Neural progenitor cell (in vitro differentiated cells): ENCODE measurements around the gene PIK3C2B. TPM values are rescaled to one million over a fixed set of nuclear protein-coding genes. Genes with fewer than 3 reads are reported as not detected.
A peak's percentile ranks its signal among the peaks of the same experiment; 100 is the strongest.

Source experiments
- DNase-seq: peaks from one replicate; pipeline ENCODE4 v3.0.0-alpha.2; 2016; ENCODE audit warnings: low spot score
- H2AFZ ChIP-seq: fragments of 200-600 bp; sonication (generic); replicated peaks from 2 replicates; pipeline ENCODE4 v1.6.1; 2016; ENCODE audit warnings: antibody characterized with exemption
- H3F3A ChIP-seq: fragments of 200-600 bp; sonication (generic); 2 replicates; pipeline ENCODE4 v1.6.1; 2016; ENCODE audit warnings: antibody characterized with exemption, low read depth
- H3K27ac ChIP-seq: fragments of 200-600 bp; sonication (generic); 2 replicates; pipeline ENCODE4 v1.5.1; 2016; ENCODE audit warnings: mild to moderate bottlenecking
- H3K27me3 ChIP-seq: fragments of 200-600 bp; sonication (generic); 2 replicates; pipeline ENCODE4 v1.6.1; 2016; ENCODE audit warnings: mild to moderate bottlenecking, moderate library complexity
- H3K36me3 ChIP-seq: fragments of 200-600 bp; sonication (generic); 2 replicates; pipeline ENCODE4 v1.5.1; 2016
- H3K4me1 ChIP-seq: fragments of 200-600 bp; sonication (generic); 2 replicates; pipeline ENCODE4 v1.6.1; 2016; ENCODE audit warnings: mixed run types
- H3K4me2 ChIP-seq: fragments of 200-600 bp; sonication (generic); 2 replicates; pipeline ENCODE4 v1.6.1; 2016
- H3K4me3 ChIP-seq: fragments of 200-600 bp; sonication (generic); 2 replicates; pipeline ENCODE4 v1.5.1; 2016
- H3K79me2 ChIP-seq: fragments of 200-600 bp; sonication (generic); 2 replicates; pipeline ENCODE4 v1.6.1; 2016; ENCODE audit warnings: low read depth
- H3K9ac ChIP-seq: fragments of 200-600 bp; sonication (generic); 2 replicates; pipeline ENCODE4 v1.6.1; 2016
- H3K9me3 ChIP-seq: fragments of 200-600 bp; sonication (generic); 2 replicates; pipeline ENCODE4 v1.5.1; 2016; ENCODE audit warnings: low read depth
- H4K20me1 ChIP-seq: fragments of 200-600 bp; sonication (generic); 2 replicates; pipeline ENCODE4 v1.6.1; 2016; ENCODE audit warnings: low read depth
- H3K27ac Mint-ChIP-seq: 3 replicates; pipeline ENCODE4 v1.8.0; 2021; ENCODE audit warnings: mixed read lengths
- H3K27me3 Mint-ChIP-seq: 2 replicates; pipeline ENCODE4 v1.8.0; 2022; ENCODE audit warnings: low read depth, mild to moderate bottlenecking, inconsistent platforms, moderate library complexity, mixed read lengths; ENCODE audit not compliant: insufficient read depth
- H3K36me3 Mint-ChIP-seq: 3 replicates; pipeline ENCODE4 v1.8.0; 2021; ENCODE audit warnings: mixed read lengths
- H3K4me1 Mint-ChIP-seq: 3 replicates; pipeline ENCODE4 v1.8.0; 2021; ENCODE audit warnings: mixed read lengths
- H3K4me3 Mint-ChIP-seq: 3 replicates; pipeline ENCODE4 v1.8.0; 2021; ENCODE audit warnings: mild to moderate bottlenecking, moderate library complexity, mixed read lengths
- H3K9me3 Mint-ChIP-seq: 3 replicates; pipeline ENCODE4 v1.8.0; 2020; ENCODE audit warnings: mixed read lengths
- CTCF ChIP-seq: fragments of 200-600 bp; sonication (generic); IDR thresholded peaks from 2 replicates; pipeline ENCODE4 v1.5.1; 2017; ENCODE audit warnings: antibody characterized with exemption, mild to moderate bottlenecking
- EZH2 ChIP-seq: fragments of 200-600 bp; sonication (generic); IDR thresholded peaks from 2 replicates; pipeline ENCODE4 v1.6.1; 2017; ENCODE audit warnings: antibody characterized with exemption, mild to moderate bottlenecking, moderate library complexity
- EZH2phosphoT487 ChIP-seq: fragments of 200-600 bp; sonication (generic); IDR thresholded peaks from 2 replicates; pipeline ENCODE4 v1.6.1; 2017; ENCODE audit warnings: antibody characterized with exemption
- total RNA-seq: library from RNA; depleted of rRNA; stranded (reverse); fragments of >200 nt; gene quantifications from 2 replicates; pipeline ENCODE4 v1.2.3, GENCODE V29; 2015; ENCODE audit warnings: low replicate concordance

Gene PIK3C2B
- total RNA-seq, 1 donor from 2014 or later: 20.7 TPM

GRCh38 chr1:204478172-204478899 lies 16.3 kb downstream of the PIK3C2B start:
- Mint-ChIP-seq H3K9me3 (peaks cover 3% of the 10 kb centered on the region), H3K36me3 (peaks cover 40% of the 10 kb centered on the region), H3K4me1 (peaks cover 62% of the 10 kb centered on the region), H3K27ac (peak overlapping the region; percentile 73), H3K4me3 (no peak overlapping the region), H3K27me3 (peaks cover 5% of the 10 kb centered on the region)
- Histone ChIP-seq H3K4me2 (no peak overlapping the region), H2AFZ (no peak overlapping the region), H4K20me1 (peaks cover 51% of the 10 kb centered on the region), H3K9me3 (no peaks in the 10 kb centered on the region), H3K4me1 (peaks cover 29% of the 10 kb centered on the region), H3F3A (peaks cover 18% of the 10 kb centered on the region), H3K27me3 (no peaks in the 10 kb centered on the region), H3K36me3 (no peaks in the 10 kb centered on the region), H3K4me3 (no peak overlapping the region), H3K9ac (no peak overlapping the region), H3K79me2 (peaks cover 68% of the 10 kb centered on the region), H3K27ac (no peak overlapping the region)
- TF ChIP-seq EZH2 (no peak), CTCF (peak; percentile 10), EZH2phosphoT487 (no peak)
- DNase-seq: no peak

- no peaks in the 10 kb centered on the region for H3K36me3 ChIP-seq
- no peak overlapping the region for H3K9ac ChIP-seq
- Mint-ChIP-seq H3K4me3 (peak overlapping the region; percentile 63), H3K27me3 (peaks cover 5% of the 10 kb centered on the region), H3K36me3 (peaks cover 45% of the 10 kb centered on the region), H3K4me1 (peaks cover 59% of the 10 kb centered on the region), H3K9me3 (peaks cover 6% of the 10 kb centered on the region), H3K27ac (peak overlapping the region; percentile 73)
- TF ChIP-seq EZH2phosphoT487: no peak
- TF ChIP-seq CTCF: no peak
- TF ChIP-seq EZH2: no peak
- H3K4me1 ChIP-seq: peaks cover 29% of the 10 kb centered on the region
- peaks cover 14% of the 10 kb centered on the region for H3F3A ChIP-seq
- H3K79me2 ChIP-seq: peaks cover 76% of the 10 kb centered on the region
- no peak overlapping the region for H3K27ac ChIP-seq
- H3K27me3 ChIP-seq: no peaks in the 10 kb centered on the region
- no peak overlapping the region for H3K4me3 ChIP-seq
- DNase-seq: no peak
- no peak overlapping the region for H3K4me2 ChIP-seq
- H3K9me3 ChIP-seq: no peaks in the 10 kb centered on the region
- H4K20me1 ChIP-seq: peaks cover 44% of the 10 kb centered on the region
- H2AFZ ChIP-seq: no peak overlapping the region
Observed at GRCh38 chr1:204477036-204477740, 17.4 kb downstream of the PIK3C2B start.

- H3K27me3 Mint-ChIP-seq: peaks cover 5% of the 10 kb centered on the region
- H3K79me2 ChIP-seq: peaks cover 76% of the 10 kb centered on the region
- H3K4me3 Mint-ChIP-seq: no peak overlapping the region
- peaks cover 6% of the 10 kb centered on the region for H3K9me3 Mint-ChIP-seq
- peaks cover 49% of the 10 kb centered on the region for H3K36me3 Mint-ChIP-seq
- peak overlapping the region; percentile 39 for H3K27ac Mint-ChIP-seq
- no peak overlapping the region for H3K9ac ChIP-seq
- DNase-seq: no peak
- H3K4me1 Mint-ChIP-seq: peaks cover 53% of the 10 kb centered on the region
- H2AFZ ChIP-seq: no peak overlapping the region
- no peak overlapping the region for H3K27ac ChIP-seq
- TF ChIP-seq EZH2: no peak
- TF ChIP-seq CTCF: peak; percentile 18
- TF ChIP-seq EZH2phosphoT487: no peak
- H3K4me1 ChIP-seq: peaks cover 26% of the 10 kb centered on the region
- H3K4me3 ChIP-seq: no peak overlapping the region
- H3K4me2 ChIP-seq: no peak overlapping the region
- H3K36me3 ChIP-seq: no peaks in the 10 kb centered on the region
- no peaks in the 10 kb centered on the region for H3K9me3 ChIP-seq
- no peaks in the 10 kb centered on the region for H3K27me3 ChIP-seq
- H4K20me1 ChIP-seq: peaks cover 38% of the 10 kb centered on the region
- H3F3A ChIP-seq: peaks cover 8% of the 10 kb centered on the region
Observed at GRCh38 chr1:204476563-204476962, 18.0 kb downstream of the PIK3C2B start.
